ENCODE results near the gene SLC12A7.

SLC12A7 gene

GRCh38 chr5:1142886-1143669, 31.2 kb upstream of the SLC12A7 start:
- TF ChIP-seq CTCF (IDR thresholded peaks at IDR 0.05; ENCODE audit: low read depth, low read length): no peak
- Histone ChIP-seq H3K9me3 (no peaks in the 10 kb centered on the region), H3K4me1 (no peaks in the 10 kb centered on the region), H3K27me3 (no peaks in the 10 kb centered on the region), H3K36me3 (no peaks in the 10 kb centered on the region), H3K4me3 (ENCODE audit: low read depth, low read length) (no peak overlapping the region)
- no peak for DNase-seq

GRCh38 chr5:1141834-1142233, 30.0 kb upstream of the SLC12A7 start:
- Histone ChIP-seq H3K9me3 (no peaks in the 10 kb centered on the region), H3K4me1 (no peaks in the 10 kb centered on the region), H3K36me3 (no peaks in the 10 kb centered on the region), H3K27me3 (no peaks in the 10 kb centered on the region), H3K4me3 (ENCODE audit: low read depth, low read length) (no peak overlapping the region)
- DNase-seq: no peak
- TF ChIP-seq CTCF (IDR thresholded peaks at IDR 0.05; ENCODE audit: low read depth, low read length): no peak

- no peak overlapping the region for H3K4me3 ChIP-seq (ENCODE audit: low read depth, low read length)
- no peak for DNase-seq
- TF ChIP-seq CTCF (IDR thresholded peaks at IDR 0.05; ENCODE audit: low read depth, low read length): no peak
- no peaks in the 10 kb centered on the region for H3K36me3 ChIP-seq
- H3K9me3 ChIP-seq: no peaks in the 10 kb centered on the region
- no peaks in the 10 kb centered on the region for H3K27me3 ChIP-seq
- H3K4me1 ChIP-seq: peaks cover under 1% of the 10 kb centered on the region; the same call in 1 of the 2 replicates
Observed at GRCh38 chr5:1140818-1141189, 28.9 kb upstream of the SLC12A7 start.

GRCh38 chr5:1140171-1140817, 28.4 kb upstream of the SLC12A7 start:
- Histone ChIP-seq H3K27me3 (no peaks in the 10 kb centered on the region), H3K4me3 (ENCODE audit: low read depth, low read length) (no peak overlapping the region), H3K9me3 (no peaks in the 10 kb centered on the region), H3K4me1 (peaks cover 2% of the 10 kb centered on the region; the same call in 1 of the 2 replicates), H3K36me3 (no peaks in the 10 kb centered on the region)
- DNase-seq: peak; percentile 84
- TF ChIP-seq CTCF (IDR thresholded peaks at IDR 0.05; ENCODE audit: low read depth, low read length): peak; percentile 87

GRCh38 chr5:1139331-1140170, 27.7 kb upstream of the SLC12A7 start:
- no peaks in the 10 kb centered on the region for H3K9me3 ChIP-seq
- peaks cover 2% of the 10 kb centered on the region; the same call in 1 of the 2 replicates for H3K4me1 ChIP-seq
- TF ChIP-seq CTCF (IDR thresholded peaks at IDR 0.05; ENCODE audit: low read depth, low read length): no peak
- H3K36me3 ChIP-seq: no peaks in the 10 kb centered on the region
- no peak overlapping the region for H3K4me3 ChIP-seq (ENCODE audit: low read depth, low read length)
- DNase-seq: no peak
- no peaks in the 10 kb centered on the region for H3K27me3 ChIP-seq

Data from BE2C (cell line).